Thyroid gland (tissue), 4 donors: Measurements from ENCODE around the gene APC2.

Experiments used
- CTCF ChIP-seq, 6 experiments: fragments of 200-600 bp in 3 of 6; fragments of 450-650 bp in 3 of 6; sonication (generic) in 3 of 6; IDR thresholded peaks; one replicate each; pipeline ENCODE4 v1.5.1; 2016 to 2019; ENCODE audit warnings: antibody characterized with exemption in 6 of 6, mild to moderate bottlenecking in 2 of 6, inconsistent platforms in 1 of 6, moderate library complexity in 1 of 6
- POLR2A ChIP-seq, 2 donors: fragments of 450-650 bp; IDR thresholded peaks; one replicate each; pipeline ENCODE4 v1.6.1; 2017; ENCODE audit warnings: antibody characterized with exemption in 2 of 2, mild to moderate bottlenecking in 2 of 2, moderate library complexity in 1 of 2

- TF ChIP-seq CTCF (IDR thresholded peaks at IDR 0.05) (no peak), POLR2A (IDR thresholded peaks at IDR 0.05) (no peak)
Measured at GRCh38 chr19:1429750-1430149, 20.2 kb upstream of the APC2 start.
